C4-2B (cell line): Measurements from ENCODE around the gene PLPP4.

ENCODE experiments used
- H3K27ac ChIP-seq: fragments of 450-650 bp; 2 replicates; pipeline ENCODE4 v1.5.1; 2017
- ZFX ChIP-seq: fragments of 450-650 bp; IDR thresholded peaks from 2 replicates; pipeline ENCODE4 v1.6.1; 2017
- TF ChIP-seq, protein P1 (sequence below): fragments of 450-650 bp; conservative IDR thresholded peaks from 2 replicates; pipeline ENCODE4 v1.5.1; 2017; ENCODE audit warnings: mild to moderate bottlenecking

The PLPP4 gene

GRCh38 chr10:120582753-120583152 lies 125.7 kb downstream of the PLPP4 start:
- no peak overlapping the region for H3K27ac ChIP-seq
- TF ChIP-seq ZFX, result no peak
- TF ChIP-seq, protein P1, sequence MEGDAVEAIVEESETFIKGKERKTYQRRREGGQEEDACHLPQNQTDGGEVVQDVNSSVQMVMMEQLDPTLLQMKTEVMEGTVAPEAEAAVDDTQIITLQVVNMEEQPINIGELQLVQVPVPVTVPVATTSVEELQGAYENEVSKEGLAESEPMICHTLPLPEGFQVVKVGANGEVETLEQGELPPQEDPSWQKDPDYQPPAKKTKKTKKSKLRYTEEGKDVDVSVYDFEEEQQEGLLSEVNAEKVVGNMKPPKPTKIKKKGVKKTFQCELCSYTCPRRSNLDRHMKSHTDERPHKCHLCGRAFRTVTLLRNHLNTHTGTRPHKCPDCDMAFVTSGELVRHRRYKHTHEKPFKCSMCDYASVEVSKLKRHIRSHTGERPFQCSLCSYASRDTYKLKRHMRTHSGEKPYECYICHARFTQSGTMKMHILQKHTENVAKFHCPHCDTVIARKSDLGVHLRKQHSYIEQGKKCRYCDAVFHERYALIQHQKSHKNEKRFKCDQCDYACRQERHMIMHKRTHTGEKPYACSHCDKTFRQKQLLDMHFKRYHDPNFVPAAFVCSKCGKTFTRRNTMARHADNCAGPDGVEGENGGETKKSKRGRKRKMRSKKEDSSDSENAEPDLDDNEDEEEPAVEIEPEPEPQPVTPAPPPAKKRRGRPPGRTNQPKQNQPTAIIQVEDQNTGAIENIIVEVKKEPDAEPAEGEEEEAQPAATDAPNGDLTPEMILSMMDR, result no peak

GRCh38 chr10:120583424-120584108 lies 126.5 kb downstream of the PLPP4 start:
- TF ChIP-seq ZFX, result no peak
- H3K27ac ChIP-seq, result no peak overlapping the region

GRCh38 chr10:120584786-120585185 lies 127.8 kb downstream of the PLPP4 start:
- no peak overlapping the region for H3K27ac ChIP-seq
- no peak for TF ChIP-seq ZFX
- TF ChIP-seq, protein P1, result no peak

- TF ChIP-seq, protein P1, result no peak
- no peak for TF ChIP-seq ZFX
- no peak overlapping the region for H3K27ac ChIP-seq
Measured at GRCh38 chr10:120586471-120586872, 129.4 kb downstream of the PLPP4 start.

GRCh38 chr10:120587061-120587460 lies 130.0 kb downstream of the PLPP4 start:
- no peak for TF ChIP-seq ZFX
- TF ChIP-seq, protein P1, result no peak

DNA sequence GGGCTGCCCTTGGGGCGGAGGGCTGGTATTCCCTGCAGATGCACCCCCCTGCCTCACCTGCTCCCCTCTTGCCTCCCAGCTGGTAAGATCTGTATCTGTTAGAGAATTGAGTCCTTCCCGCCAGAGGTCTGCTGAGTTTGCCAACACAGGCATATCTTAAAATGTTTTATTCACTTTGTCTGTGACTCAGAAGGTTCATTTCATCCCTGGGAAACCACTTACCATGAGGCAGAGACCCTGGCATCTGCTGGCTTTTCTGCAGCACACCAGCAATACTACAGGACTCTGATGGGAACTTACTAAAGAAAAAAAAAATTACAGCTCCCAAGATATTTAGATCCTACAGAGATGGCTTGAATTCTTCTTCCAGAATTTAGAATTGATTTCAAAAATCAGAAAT lies 131.3 kb downstream of the PLPP4 start:
- no peak for TF ChIP-seq ZFX
- TF ChIP-seq, protein P1, result no peak
- H3K27ac ChIP-seq, result no peak overlapping the region

More at GRCh38 chr10:120587061-120587460, 130.0 kb downstream of the PLPP4 start:
- no peak overlapping the region for H3K27ac ChIP-seq

DNA sequence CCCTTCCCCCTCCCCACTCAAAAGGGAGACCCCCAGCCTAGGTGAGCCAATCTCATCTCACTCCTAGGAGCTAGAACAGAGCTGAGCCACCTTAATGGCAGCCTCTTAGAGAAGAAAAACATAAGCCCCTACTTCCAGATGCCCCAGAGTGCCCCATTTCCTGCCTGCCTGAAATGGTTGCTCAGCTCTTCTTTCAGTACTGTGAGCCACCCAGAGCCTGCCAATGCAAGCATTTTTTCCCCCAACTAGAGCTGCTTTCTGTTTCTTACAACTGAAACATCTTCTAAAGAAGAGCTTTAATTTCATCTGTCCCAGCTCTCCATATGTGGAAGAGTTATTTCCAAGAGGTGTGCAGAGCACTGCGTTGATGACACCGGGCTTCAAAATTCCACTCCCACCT lies 136.7 kb downstream of the PLPP4 start:
- TF ChIP-seq ZFX, result no peak
- TF ChIP-seq, protein P1, result no peak
- H3K27ac ChIP-seq, result no peak overlapping the region

- TF ChIP-seq, protein P1, result no peak
- no peak for TF ChIP-seq ZFX
- H3K27ac ChIP-seq, result no peak overlapping the region
Measured at GRCh38 chr10:120597902-120598301, 140.9 kb downstream of the PLPP4 start.
